ENCODE results near the gene MYO15B.
"Not testable (repeated sequence)": the region's sequence is repeated elsewhere in the genome, so short reads cannot be mapped to it uniquely, and the experiment has no call there.

The MYO15B gene

GRCh38 chr17:75625813-75626486 is 38.4 kb downstream of the MYO15B start:
- DNase-seq (ENCODE audit: low read depth): no peak

DNA sequence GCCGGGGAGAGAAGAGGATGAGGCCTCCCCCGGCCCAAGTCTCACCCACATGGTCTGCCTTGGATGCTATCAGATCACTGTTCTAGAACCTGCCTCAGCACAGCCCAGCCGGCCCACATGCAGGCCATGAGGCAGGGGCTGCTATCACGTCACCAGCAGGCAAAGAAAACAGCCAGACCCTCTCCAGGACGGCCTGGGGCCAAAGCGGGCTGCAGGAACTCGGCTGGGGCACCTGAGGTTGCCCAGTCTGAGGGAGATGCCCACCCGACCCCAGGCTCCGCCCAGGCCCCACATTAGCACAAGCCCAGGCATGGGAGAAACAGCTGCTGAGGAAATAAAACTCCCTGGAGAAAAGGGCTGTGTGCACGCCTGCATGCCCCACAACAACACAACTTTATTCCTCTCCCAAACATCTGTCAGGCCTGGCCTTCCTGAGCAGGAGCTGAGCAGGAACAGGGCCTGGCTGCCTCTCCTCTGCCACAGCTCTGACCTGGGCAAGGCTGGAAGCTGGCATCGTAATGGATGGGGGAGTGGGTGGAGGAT is 39.0 kb downstream of the MYO15B start:
- DNase-seq (ENCODE audit: low read depth): no peak

- no peak for DNase-seq (ENCODE audit: low read depth)
Measured at GRCh38 chr17:75627094-75627493, 39.5 kb downstream of the MYO15B start.

DNA sequence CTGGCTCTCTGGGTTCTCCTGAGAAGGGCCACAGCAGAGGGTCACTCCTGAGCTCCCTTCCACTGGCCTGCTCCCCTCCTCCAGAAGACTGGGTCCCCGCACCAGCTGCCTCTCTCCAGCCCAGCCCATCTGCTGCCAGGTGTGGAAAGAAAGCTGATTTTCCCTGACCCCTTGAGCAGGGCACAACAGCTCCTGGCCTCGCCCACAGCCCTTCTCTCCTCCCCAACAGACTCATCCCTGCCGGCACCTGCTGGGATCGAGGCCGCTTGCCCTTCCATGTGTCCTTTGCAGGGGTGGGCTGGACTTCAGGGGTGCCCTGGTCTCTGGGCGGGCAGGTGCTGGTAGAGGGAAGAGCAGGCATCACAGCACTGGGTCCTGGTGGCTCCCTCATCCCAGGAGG is 40.8 kb downstream of the MYO15B start:
- no peak for DNase-seq (ENCODE audit: low read depth)

GRCh38 chr17:75629157-75629556 is 41.6 kb downstream of the MYO15B start:
- DNase-seq (ENCODE audit: low read depth): no peak

- DNase-seq (ENCODE audit: low read depth): no peak
Measured at GRCh38 chr17:75630071-75630917, 42.7 kb downstream of the MYO15B start.

DNA sequence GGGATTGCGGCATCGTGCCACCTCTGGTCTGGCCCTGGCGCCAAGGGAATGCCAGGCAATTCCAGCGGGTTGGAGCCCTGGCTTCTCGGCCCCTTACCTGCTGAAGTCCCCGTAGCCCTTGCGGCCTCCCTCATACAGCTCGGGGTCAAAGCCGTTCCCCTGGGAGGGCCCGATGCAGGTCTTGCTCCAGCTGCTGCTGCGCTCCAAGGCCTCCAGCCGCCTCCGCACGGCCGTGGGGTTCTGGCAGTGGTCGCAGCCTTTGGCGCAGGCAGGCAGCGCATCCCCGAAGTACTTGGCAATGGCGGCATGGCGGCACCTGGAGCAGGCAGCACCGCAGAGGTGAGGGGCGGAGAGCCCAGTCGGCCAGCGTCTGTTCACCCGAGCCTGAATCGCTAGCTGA is 43.8 kb downstream of the MYO15B start:
- no peak for DNase-seq (ENCODE audit: low read depth)

DNA sequence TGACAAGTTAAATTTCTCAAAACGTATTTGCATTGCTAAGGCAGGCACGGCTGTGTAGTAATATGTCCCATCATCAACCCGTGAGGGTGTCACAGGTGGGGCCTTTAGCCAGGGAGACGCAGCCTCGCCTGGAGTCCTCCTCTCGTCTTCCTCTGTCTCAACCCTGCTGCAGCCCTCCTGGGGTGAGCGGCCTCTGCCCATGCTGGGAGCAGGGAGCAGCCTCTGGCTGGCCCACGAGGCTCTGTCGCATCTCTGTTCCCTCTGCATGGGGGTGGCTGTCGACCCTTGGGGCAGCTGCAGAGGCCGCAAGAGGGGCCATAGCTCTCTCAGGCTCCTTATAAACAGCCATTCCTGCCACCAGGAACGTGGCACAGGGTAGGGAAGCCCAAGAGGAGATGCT is 44.8 kb downstream of the MYO15B start:
- no peak for DNase-seq (ENCODE audit: low read depth)

GRCh38 chr17:75632863-75633485 is 45.4 kb downstream of the MYO15B start, which contains the start of gene SMIM5:
TSS of gene SMIM5 (plus strand) at chr17:75633434. CDS start at chr17:75640202, 6,768 bp downstream.
- DNase-seq (ENCODE audit: low read depth): peak; percentile 75

GRCh38 chr17:75633486-75634375 is 46.1 kb downstream of the MYO15B start:
- peak; percentile 31 for DNase-seq (ENCODE audit: low read depth)

GRCh38 chr17:75634376-75634740 is 46.8 kb downstream of the MYO15B start:
- no peak for DNase-seq (ENCODE audit: low read depth)

DNA sequence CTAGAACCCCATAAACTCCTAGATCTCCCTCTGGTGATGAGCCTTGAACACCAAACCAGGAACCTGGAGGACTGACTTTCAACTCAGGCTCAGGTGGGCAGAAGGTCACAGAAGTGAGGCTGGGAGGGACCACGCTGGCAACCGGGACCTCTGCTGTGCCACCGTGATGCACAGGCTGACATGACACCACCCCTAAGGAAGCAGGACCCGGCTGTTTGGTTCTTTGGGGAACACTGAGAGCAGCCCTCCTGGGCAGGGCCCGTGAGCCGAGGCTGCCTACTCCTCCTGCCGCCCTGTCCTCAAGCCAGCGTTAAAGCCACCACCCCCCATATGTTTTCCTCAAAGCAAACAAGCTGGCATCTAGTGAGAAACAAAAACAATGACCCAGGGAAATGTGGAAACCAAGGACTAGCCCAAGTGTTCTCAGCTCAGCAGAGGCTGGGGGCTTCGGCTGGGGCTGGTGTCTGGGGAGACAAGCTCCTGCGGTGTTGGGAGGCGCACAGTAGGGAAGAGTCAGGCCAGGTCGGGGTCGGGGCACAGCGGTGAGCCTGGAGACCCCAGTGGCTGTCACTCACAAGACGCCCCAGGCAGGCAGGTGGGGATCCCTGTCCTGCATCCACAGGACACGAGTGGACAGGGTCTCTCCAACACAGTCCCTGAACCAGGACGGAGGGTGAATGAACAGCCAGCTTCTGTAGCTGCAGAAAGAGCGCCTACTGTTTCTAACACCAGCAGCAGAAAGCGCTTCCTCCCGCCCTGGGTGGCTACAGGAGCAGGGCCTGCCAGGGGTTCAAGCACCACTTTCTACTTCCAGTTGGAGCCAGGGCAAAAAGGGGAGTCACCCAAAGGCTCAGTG is 47.4 kb downstream of the MYO15B start:
- no peak for DNase-seq (ENCODE audit: low read depth)

- DNase-seq (ENCODE audit: low read depth): no peak
Measured at GRCh38 chr17:75635610-75636202, 48.1 kb downstream of the MYO15B start.

DNA sequence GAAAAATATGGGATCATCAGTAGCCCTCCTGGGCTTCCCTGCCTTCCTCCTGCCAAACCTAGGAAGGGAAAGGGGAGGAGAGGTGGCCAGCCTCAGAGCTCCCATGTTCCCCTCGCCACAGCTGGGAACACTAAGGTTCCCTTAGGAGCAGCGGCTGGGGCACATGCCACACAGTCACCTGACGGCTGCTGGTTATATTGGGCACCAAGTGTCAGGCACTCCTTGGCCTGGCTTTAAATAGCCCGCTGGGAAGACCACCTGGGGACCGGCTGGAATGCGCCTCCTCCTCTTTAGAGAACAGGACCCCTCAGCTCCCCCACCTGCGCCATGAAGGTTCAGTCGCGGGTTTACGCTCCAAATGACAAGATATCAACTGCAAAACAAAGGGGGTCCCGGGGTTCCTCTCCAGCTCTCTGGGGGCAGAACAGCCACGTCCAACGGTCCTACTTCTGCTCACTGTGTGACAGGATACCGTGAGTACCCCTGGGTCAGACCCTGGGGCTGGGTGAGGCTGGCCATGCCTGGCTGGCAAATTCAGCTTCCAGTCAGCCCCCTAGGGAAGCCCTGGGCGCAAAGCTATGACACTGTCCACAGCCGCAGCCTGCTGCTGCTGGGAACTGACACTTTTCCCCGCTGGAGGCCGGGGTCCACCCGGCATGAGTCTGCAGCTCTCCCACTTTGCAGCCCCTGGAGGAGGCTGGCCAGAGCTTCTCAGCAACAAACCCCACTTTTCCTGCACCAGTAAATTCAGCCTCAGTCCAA is 49.0 kb downstream of the MYO15B start:
- no peak for DNase-seq (ENCODE audit: low read depth)

- no peak for DNase-seq (ENCODE audit: low read depth)
Measured at GRCh38 chr17:75637143-75637538, 49.5 kb downstream of the MYO15B start.

GRCh38 chr17:75637551-75637950 is 50.0 kb downstream of the MYO15B start:
- DNase-seq (ENCODE audit: low read depth): no peak

DNA sequence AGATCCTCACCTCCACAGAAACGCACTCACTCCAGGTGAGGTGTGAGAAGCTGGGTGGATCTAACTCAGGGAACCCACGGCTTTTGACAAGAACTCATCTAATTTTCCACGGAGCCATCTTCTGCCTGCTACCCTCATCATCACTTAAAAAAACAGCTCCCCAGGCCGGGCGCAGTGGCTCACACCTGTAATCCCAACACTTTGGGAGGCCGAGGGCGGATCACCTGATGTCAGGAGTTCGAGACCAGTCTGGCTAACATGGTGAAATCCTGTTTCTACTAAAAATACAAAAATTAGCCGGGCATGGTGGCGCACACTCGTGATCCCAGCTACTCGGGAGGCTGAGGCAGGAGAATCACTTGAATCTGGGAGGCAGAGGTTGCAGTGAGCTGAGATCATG is 50.4 kb downstream of the MYO15B start:
- DNase-seq (ENCODE audit: low read depth): not testable (repeated sequence)

GRCh38 chr17:75638893-75639292 is 51.3 kb downstream of the MYO15B start:
- no peak for DNase-seq (ENCODE audit: low read depth)

GRCh38 chr17:75639327-75639726 is 51.7 kb downstream of the MYO15B start:
- DNase-seq (ENCODE audit: low read depth): no peak

All from stimulated activated CD8-positive, alpha-beta memory T cell treated with anti-CD3 and anti-CD28 coated beads, Interleukin-4, amount 100 ng/mL, for 24 hours (primary cell).